ENCODE measurements around the gene RPL39L. TPM values are rescaled to one million over a fixed set of nuclear protein-coding genes. Genes with fewer than 3 reads are reported as not detected.

Gene RPL39L
- total RNA-seq, 1 experiment from 2014 or later: 11.9 TPM

Other genes with a start within 250 kb of the RPL39L start
- gene ST6GAL1, start 209.0 kb downstream of the RPL39L start, total RNA-seq (2014; rRNA removed): 2.0 and 2.7 TPM in 2 replicates
- gene RTP1, start 58.0 kb upstream of the RPL39L start, total RNA-seq (2014; rRNA removed): not detected in 2 replicates
- gene MASP1, start 152.2 kb upstream of the RPL39L start, total RNA-seq (2014; rRNA removed): not detected in 2 replicates
- not detected in 2 replicates for gene RTP4, start 228.9 kb upstream of the RPL39L start, total RNA-seq (2014; rRNA removed)

Data from LHCN-M2 (cell line).